AG08396 (cell line): ENCODE data around the gene BLOC1S1.

Experiments
- DNase-seq: peaks from one replicate; pipeline ENCODE4 v3.0.0; 2012; ENCODE audit warnings: low spot score, mixed read lengths

BLOC1S1 gene

DNA sequence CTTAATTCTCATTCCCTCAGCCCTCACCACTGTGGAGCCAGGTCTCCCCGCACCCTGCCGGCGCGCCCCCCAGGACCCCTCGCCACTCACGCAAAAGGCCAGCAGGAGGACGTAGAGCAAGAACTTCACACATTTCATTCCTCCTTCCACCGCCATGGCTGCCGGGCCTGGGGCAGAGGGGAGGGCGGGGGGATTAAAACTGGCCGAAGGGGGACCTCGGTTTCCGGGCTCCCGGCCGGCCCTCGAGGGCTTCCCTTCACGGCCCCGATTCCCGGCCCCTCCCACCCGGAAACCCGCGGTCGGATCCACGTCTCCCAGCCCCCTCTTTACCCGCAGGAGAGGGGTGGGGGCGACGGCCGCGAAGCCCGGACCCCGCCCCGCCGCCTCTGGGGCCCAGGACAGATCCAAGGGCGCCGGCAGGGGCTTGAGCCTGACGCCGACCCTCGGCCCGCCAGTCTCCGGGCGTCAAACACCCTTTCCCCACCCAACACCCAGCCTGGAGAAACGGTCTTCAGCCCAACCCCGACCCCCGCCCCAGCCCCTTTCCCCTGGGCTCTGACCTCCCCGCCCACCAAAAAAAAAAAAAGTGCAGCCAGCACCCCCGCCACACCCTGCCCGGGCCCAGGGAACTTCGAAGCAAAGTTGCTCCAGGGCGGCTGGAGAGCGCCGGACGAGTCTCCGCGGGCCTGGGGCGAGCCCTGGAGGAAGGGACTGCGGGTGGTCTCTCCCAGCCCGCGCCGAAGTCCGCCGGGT is 12.5 kb downstream of the BLOC1S1 start:
- peak; percentile 65 for DNase-seq

DNA sequence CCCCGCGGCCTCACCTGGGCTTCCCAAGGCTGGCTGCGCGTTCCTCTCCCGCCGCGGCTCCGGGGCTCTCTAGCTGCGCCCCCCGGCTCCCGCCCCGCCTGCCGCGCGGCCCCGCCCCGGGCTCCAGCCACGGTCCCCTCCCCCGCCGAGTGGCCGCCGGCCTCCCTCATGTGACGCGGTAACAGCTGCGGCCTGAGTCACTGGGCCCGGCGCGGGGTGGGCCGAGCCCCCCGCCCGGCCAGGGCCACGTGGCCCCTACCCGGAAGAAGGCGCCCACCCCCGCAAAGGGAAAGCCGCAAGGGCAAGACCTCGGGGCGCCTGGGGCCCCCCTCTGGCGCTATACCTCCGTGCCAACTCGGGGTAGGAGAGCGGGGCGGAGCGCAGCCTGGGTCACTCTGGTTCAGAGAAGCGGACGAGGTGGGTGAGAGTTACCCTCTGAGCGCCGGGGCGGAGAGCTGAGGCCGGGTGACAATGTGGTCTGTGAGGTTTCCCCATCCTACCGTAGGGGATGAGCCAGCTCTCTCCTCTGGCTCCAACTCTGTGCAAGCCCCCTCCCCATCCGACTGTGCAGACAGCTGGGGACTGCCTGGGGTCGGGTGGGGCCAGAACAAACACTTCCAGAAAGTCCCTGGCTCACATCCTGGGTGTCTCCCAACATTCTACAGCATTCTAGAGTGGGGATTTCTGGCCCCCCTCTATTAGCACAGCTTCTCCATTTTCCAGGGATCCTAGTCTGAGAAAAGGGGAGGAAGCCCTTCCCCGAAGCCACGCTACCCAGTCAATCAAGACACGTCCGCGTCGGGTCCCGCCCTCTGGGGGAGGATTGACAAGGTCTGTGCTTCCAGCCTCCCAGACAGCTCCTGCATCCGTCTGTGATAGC is 13.3 kb downstream of the BLOC1S1 start, which contains the start of gene CD63:
Gene CD63 (minus strand): TSS at position 71 of the 880 bp plus-strand sequence. CDS start 668 bp downstream, outside the sequence.
- DNase-seq = peak; percentile 97

DNA sequence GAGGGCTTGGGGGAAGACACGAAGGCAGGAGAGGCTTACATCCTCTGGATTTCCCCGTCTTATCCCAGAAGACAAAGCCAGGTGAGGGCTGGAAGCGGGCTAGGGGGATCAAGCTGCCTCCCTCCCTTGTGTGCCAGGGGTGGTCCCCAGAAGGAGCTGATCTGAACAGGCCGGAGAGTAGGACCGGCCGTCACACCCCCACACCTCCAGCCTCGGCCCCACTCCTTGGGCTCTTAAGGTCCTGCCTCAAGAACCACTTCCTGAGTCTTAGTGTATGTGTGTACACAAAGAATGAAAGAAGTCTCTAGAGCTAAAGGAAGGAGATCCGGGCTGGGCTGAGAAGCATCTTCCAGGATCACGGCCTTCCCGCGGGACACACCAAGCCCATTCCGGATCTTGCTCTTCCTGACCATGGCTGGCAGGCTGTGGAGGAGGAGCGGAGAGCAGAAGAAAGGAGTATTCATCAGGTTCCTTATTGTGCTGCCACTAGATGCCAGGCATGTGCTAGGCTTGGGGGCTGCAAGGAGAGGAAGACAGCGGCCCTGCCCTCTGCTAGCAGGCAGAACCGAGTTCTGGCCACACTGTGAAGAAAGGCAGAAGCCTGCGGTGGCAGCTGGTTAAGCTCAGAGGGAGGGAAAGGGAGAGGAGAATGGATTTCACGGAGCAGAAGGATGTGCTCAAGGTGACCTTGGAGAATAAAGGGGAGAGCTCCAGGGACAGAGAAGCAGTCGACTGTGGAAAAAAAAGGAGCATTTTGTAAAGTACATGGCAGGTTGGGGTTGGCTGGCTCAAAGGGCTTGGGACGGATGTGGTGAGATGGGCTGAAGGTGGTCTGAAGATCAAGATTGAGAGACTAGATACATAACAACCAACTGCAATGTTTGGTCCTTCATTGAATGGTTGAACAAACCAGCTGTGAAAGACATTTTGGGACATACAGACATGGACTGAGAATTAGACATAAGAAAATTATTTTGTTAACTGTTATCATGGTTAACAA is 14.3 kb downstream of the BLOC1S1 start:
- DNase-seq = no peak

DNA sequence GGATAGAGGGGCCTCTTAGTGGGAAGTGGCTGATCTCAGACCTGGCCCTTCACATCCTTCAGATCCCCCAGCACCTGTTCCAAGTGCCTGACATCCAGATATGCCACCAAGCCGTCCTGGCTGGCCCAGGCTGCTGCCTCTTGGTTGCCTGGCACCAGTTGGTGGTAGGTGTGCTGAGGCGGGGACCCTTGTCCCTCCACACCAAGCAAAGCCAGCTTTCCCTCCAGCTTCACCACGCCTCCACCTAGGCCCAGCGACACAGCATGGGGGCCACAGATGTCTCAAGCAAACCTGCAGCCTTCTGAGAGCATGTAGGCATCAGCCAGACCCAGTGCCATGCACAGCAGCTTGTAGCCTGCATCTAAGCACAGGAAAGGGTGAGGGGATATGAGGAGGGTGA is 16.4 kb downstream of the BLOC1S1 start:
- no peak for DNase-seq

DNA sequence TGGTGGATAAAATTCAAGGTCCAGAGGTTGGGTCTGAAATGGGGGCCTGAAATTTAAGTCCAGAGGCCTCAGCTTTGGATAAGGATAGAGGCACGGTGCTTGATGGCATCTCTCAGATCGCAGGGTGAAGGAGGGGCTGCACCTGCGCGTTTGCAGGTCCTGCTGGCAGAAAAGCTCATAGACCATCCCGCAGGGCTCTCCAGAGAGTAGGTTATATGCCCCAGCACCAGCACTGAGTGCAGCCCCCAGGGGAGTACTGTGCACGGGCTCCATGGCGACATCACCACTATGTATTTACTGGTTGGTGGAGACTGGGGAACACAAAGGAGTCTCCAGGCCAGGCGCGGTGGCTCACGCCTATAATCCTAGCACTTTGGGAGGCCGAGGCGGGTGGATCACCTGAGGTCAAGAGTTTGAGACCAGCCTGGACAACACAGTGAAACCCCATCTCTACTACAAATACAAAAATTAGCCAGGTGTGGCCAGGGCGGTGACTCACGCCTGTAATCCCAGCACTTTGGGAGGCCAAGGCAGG is 17.2 kb downstream of the BLOC1S1 start:
- DNase-seq = no peak

DNA sequence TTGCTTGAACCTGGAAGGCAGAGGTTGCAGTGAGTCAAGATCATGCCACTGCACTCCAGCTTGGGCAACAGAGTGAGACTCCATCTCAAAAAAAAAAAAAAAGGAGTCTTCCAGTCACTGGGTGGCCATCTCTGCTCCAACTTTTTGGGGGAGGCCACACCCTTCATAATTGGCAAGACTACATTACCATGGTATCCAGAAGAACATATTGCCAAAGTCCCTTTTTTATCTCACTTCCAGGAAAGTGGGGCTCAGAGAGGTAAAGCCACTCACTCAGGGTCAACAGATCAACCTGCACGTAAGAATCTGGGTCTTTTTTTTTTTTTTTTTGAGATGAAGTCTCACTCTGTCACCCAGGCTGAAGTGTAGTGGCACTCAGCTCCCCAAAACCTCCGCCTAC is 18.0 kb downstream of the BLOC1S1 start:
- no peak for DNase-seq

DNA sequence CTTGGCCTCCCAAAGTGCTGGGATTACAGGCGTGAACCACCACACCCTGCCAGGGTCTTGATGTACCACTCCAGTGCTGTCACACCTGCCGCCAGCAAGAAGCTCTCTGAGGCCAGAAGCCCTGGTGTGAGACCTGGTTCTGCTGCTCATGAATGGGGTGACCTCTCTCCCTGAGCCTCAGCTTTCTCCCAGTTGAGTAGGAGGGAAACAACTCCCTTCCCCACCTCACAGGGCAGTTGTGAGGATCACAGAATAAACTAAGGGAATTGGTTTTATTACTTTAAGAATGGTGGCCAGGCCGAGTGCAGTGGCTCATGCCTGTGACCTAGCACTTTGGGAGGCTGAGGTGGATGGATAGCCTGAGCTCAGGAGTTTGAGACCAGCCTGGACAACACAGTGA is 18.7 kb downstream of the BLOC1S1 start:
- DNase-seq = no peak

DNA sequence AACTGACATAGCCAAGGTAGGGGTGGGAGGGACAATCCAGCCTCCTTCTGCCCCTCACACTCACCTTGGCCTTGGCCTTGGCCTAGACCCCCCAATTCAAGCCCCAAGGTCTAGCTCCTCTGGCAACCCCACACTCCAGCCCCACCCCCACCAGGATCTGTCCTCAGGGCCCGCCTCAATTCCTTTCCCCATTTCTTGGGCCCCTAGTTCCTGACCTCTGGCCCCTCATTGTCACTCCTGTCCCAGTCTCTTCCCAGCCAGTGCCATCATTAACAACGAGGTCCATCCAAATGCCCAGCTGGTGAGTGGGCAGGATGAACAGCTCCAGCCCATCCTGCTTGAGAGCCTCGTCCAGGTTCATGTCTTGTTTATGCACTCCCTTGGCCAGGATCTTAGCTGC is 20.2 kb downstream of the BLOC1S1 start:
- no peak for DNase-seq

DNA sequence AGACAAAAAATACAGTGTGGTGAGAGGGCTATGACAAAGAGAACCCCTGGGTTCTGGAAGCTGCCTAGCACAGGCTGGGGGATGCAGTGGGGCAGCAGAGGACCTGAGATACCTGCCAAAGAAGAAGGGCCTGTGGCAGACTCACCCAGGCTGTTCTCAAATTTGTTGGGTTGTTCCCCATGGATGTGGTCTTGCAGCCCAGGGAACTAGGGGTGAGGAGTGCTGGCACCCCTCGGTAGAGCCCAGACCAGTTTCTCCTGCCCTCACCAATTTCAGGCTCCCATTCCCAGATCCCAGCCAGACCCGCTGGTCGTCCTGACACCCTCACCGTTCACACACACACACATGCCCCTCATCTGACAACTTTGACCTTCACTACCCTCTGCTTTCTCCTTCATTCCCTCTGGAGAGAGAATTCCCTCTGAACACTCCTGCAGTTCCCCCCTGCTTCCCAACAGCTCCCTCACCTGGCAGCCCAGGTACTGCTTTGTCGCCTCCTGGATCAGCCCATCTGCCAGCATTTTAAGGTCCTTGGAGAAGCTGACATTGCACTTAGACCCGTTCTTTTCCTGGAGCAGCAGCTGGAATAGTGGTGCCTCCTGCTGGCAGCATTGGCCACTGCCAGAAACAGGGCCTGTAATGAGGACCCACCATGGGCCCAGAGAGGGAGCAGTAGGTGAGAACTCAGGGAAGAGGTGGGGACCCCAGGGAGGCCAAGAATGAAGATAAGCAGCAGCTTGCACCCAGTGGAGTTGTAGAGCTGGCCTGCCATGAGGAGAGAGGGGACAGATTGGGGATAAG is 21.1 kb downstream of the BLOC1S1 start:
- peak; percentile 70 for DNase-seq

DNA sequence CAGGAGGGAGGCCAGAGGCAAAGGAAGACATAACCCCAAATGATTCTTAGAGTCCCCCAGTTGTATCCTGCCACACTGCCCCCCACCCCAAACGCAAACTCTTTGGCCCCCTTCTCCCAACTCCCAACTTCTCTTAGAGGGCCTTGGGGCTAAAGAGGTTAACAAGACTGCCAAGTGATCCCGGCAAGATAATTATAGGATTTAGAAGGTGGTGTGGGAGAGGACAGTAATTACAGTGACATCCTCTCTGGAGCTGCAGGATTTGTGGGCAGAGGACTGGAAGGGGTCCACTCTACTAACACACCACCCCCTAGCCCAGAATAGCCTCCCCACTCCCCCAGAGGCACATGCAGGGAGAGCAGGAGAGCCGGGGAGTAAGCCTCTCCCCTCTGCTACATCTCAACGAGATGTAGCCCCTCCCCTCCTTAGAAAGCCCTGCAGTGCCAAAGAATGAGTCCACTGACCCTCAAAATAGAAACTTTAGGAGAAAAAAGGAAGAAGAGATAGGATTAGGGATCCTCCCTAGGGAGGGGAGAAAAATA is 21.8 kb downstream of the BLOC1S1 start:
- no peak for DNase-seq

DNA sequence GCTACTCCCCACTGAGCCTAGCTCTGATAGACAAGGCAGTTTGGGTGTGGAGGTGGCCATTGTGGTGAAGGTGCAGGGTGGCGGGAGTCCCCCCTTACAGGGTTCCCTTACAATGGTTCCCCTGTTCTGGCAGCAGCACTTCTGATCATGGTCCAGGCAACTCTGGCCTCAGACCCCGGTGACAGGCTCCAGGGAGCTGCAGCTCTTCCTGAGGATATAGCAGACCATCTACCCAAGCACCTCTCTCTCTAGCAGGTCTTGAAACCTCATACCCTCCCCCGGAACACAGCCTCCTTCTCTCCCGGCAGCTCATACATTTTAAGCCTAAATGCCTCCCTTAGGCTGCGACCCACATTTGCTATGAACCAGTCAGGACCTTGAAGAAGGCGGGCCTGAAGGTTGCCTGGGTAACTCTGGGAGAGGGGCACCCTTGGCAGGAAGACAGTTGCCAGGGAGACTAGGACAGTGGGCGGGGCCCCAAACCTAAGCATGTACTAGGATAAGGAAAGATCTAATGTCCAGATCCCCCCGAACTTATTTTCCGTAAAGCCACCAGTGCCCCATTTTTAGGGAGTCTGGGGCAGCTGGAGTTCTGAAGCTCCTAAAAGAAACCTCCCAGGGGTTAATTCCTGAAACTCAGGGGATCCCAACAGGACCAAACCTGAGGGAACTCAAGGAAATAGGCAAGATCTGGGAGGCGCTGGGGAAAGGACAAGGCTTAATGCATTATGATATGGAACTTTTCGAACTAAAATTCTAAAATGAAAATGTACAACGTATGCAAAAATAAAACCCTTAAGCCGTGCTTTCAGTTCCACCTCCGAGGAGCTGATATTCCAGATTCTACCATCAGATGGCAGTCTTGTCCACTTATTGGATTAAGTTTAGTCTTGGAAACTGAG is 22.5 kb downstream of the BLOC1S1 start:
- peak; percentile 78 for DNase-seq

DNA sequence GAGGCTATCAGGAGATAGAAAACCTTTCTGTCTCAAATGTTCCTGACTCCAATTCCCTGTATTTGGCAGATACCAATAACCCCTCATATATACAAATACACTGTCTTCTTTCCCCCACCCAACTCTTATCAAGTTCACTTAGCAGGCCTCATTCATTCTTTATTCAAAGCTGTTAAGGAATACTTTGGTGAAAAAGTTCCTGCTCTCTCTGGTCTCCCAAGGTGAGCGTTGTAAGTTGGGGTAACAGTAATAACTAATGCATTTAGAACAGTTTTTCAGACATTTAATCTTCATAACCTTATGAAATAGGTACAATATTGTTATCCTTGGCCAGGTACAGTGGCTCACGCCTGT is 23.2 kb downstream of the BLOC1S1 start:
- no peak for DNase-seq

DNA sequence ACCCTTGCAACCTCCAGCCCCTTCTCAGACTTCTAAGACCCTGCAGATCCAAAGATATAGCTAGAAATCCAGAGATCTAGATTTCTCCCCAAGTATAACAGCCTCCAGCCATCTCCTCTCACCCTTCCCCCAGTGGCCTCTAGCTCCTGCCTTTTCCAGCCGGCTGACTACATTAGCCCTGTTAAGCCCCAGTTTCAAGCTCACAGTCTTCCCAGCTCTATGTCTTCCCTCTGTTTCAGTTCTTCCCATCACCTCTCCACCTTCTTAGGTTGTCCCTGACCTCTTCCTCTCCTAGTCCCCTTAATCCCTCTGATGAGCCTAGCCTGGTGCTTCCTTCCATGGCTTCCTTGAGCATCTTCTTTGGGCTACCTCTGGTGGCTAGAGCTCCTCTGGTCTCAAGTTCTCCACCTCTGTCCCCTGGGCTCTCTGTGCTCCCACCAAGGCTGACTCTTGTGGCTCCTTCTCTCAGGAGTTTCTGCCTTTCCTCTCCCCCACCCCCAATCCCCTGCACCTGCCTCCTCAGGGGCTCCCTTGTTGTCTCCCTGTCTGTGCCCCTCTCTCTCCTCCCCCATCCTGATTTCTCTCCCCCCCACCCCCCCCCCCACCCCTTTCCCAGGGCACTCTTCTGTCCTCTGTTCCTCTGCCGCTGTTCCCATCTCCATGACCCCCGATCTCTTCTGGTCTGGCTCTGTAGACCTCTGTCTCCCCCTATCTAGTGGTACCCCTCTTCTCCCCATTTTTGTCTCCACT is 26.3 kb downstream of the BLOC1S1 start:
- no peak for DNase-seq

DNA sequence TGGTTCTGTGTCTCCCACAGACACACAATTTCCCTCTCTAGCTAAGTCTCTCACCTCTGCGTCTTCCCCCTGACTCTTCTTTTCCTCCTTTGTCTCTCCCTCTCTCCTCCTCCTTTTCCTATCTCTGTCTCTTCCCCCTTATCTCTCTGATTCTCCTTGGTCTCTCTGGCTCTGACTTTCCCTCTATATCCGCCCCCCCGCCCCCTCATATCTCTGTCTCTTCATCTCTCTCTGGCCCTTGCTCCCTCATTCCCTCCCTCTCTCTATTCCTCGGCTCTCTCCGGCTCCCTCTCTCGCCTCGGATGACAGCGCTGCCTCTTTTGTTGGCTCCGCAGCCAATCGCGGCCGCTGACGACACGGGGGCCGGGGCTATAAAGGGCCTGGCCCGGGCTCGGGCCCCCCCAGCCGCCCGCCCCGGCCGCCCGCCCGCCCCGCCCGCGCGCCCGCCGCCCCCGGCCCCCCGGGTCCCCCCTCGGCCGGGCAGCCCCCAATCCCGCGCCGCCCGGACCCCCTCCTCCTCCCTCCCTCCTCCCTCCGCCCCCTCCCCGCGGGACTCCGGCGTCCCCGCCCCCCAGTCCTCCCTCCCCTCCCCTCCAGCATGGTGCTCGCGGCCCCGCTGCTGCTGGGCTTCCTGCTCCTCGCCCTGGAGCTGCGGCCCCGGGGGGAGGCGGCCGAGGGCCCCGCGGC is 27.0 kb downstream of the BLOC1S1 start, which contains the start of gene GDF11:
Gene GDF11 (plus strand): TSS at position 404 of the 687 bp plus-strand sequence. CDS start 195 bp downstream, at position 599.
- DNase-seq = peak; percentile 92

DNA sequence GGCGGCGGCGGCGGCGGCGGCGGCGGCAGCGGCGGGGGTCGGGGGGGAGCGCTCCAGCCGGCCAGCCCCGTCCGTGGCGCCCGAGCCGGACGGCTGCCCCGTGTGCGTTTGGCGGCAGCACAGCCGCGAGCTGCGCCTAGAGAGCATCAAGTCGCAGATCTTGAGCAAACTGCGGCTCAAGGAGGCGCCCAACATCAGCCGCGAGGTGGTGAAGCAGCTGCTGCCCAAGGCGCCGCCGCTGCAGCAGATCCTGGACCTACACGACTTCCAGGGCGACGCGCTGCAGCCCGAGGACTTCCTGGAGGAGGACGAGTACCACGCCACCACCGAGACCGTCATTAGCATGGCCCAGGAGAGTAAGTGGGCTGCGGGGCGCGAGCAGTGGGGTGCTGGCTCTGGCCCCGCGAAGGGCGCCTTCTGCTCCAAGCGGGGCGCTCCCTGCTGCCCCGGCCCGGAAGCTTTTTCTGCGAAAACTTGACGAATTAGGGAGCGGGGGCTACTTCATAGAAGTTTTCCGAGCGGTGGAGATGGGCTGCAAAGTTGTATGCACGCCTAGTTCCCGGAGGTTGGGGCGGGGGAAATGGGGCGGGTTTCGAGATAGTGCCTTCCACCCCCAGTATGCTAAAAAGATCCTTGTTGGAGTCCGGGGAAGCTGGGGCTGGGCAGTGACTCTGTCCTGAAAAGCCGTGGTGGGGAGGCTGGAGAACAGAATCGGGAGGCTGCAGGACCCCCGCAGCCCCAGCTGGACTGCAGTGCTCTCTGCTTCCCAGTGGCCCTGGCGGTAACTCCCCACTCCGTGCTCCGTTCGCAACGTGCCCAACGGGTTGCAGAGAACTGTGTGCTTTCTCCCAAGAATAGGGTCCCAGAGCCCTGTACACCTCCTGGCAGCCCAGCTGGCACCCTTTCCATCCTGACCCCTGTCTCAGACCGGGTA is 27.8 kb downstream of the BLOC1S1 start:
- peak; percentile 74 for DNase-seq

DNA sequence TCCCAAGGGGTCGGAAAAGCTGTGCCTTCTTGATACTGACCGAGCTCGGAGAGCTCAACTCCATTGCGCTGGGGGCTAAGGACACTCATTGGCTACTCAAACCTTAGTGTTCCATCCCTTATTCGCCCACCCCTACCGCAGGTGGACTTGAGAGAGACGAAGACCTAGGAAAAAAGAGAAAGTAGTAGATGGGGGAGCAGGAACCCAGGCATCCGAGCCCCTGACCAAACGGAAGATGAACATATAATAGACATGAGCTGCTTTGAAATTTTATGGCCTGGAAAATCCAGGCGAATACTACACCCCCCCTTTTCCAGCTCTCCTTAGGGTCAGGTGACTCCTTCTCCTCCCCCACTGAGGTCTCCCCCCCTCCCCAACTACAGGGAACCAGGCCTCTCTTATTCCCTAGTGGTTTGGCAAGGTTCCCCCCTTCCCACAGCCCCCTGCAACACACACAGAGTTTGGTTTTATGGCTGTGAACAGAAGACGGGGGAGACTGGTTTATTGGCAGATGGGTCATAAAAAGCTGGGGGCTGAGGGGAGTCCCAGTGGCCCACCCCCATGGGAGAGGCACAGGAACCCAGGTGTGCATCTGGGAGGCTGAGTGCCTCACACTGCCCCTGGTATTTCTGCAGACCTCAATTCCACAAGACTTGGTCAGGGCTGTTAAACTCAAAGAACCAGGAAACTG is 28.6 kb downstream of the BLOC1S1 start:
- DNase-seq = no peak
